Measurements from ENCODE around the gene NCK2.

GRCh38 chr2:105932582-105932981 lies 187.9 kb downstream of the NCK2 start:
- no peak for TF ChIP-seq POLR2A (IDR thresholded peaks at IDR 0.05)
- TF ChIP-seq CTCF (IDR thresholded peaks at IDR 0.05), result no peak
